ENCODE results near the gene PCSK7. TPM values are rescaled to one million over a fixed set of nuclear protein-coding genes. Genes with fewer than 3 reads are reported as not detected.
A peak's percentile ranks its signal among the peaks of the same experiment; 100 is the strongest.

The PCSK7 gene
- total and polyA plus RNA-seq, 2 experiments from 2014 or later, result 31.7 to 46.6 TPM

DNA sequence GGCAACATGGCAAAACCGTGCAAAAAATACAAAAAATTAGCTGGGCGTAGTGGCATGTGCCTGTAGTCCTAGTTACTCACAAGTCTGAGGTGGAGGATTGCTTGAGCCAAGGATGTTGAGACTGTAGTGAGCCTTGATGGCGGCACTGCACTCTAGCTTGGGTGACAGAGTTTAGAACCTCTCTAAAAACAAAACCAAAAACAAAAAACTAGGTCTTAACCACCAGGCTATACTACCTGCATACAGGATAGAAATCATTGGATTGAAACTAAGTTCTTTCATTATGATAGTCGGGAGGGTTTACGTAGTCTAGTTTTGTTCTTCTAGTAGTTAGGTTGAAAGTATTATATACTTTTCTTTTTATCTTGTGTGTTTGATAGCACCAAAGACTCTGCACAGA, 6.3 kb upstream of the PCSK7 start:
- no peaks in the 10 kb centered on the region for H3K9me3 ChIP-seq (ENCODE audit: low read depth)
- no peak for DNase-seq (ENCODE audit: low read depth in 1 of 2, low spot score in 1 of 2)
- TF ChIP-seq, protein P1, sequence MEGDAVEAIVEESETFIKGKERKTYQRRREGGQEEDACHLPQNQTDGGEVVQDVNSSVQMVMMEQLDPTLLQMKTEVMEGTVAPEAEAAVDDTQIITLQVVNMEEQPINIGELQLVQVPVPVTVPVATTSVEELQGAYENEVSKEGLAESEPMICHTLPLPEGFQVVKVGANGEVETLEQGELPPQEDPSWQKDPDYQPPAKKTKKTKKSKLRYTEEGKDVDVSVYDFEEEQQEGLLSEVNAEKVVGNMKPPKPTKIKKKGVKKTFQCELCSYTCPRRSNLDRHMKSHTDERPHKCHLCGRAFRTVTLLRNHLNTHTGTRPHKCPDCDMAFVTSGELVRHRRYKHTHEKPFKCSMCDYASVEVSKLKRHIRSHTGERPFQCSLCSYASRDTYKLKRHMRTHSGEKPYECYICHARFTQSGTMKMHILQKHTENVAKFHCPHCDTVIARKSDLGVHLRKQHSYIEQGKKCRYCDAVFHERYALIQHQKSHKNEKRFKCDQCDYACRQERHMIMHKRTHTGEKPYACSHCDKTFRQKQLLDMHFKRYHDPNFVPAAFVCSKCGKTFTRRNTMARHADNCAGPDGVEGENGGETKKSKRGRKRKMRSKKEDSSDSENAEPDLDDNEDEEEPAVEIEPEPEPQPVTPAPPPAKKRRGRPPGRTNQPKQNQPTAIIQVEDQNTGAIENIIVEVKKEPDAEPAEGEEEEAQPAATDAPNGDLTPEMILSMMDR (IDR thresholded peaks at IDR 0.05; ENCODE audit: low read depth, low read length), result no peak

DNA sequence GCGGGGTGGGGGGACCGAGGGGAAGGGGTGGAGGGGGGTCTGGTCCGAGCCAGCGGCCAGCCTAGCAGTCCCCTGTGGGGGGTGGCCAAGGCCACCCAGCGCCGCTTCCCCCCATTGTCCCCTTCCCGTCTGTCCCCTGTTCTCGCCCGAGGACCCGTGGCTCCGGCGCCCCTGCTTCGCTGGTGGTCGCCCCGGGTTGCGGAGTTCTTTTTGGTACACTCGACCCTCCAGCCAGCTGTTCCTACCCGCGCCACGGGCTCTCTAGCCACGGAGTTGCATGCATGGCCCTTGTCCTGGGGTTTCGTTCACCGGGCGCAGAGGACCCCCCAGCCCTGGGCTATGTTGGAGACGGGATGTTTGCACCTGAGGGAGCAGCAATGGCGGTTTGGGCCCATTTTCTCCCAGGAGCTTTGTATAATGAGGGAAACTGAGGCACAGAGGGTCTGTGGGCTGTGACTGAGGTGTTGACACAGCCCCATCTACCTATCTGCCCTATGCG, 1.1 kb upstream of the PCSK7 start:
- TF ChIP-seq, protein P1 (IDR thresholded peaks at IDR 0.05; ENCODE audit: low read depth, low read length), result no peak
- Histone ChIP-seq H3K4me3 (peak overlapping the region; percentile 99), H3K4me1 (ENCODE audit: low read depth) (no peaks in the 10 kb centered on the region), H3K36me3 (peaks cover 6% of the 10 kb centered on the region), H3K27ac (peak overlapping the region; percentile 88), H3K9me3 (ENCODE audit: low read depth) (no peaks in the 10 kb centered on the region), H3K27me3 (no peaks in the 10 kb centered on the region)
- peak in 1 of 2 donors; percentile 38 for DNase-seq (ENCODE audit: low read depth in 1 of 2, low spot score in 1 of 2)

More for the DNA sequence above, 6.3 kb upstream of the PCSK7 start:
- Histone ChIP-seq H3K27me3 (no peaks in the 10 kb centered on the region), H3K27ac (no peak overlapping the region), H3K36me3 (peaks cover 12% of the 10 kb centered on the region), H3K4me1 (ENCODE audit: low read depth) (no peaks in the 10 kb centered on the region), H3K4me3 (no peak overlapping the region)

DNA sequence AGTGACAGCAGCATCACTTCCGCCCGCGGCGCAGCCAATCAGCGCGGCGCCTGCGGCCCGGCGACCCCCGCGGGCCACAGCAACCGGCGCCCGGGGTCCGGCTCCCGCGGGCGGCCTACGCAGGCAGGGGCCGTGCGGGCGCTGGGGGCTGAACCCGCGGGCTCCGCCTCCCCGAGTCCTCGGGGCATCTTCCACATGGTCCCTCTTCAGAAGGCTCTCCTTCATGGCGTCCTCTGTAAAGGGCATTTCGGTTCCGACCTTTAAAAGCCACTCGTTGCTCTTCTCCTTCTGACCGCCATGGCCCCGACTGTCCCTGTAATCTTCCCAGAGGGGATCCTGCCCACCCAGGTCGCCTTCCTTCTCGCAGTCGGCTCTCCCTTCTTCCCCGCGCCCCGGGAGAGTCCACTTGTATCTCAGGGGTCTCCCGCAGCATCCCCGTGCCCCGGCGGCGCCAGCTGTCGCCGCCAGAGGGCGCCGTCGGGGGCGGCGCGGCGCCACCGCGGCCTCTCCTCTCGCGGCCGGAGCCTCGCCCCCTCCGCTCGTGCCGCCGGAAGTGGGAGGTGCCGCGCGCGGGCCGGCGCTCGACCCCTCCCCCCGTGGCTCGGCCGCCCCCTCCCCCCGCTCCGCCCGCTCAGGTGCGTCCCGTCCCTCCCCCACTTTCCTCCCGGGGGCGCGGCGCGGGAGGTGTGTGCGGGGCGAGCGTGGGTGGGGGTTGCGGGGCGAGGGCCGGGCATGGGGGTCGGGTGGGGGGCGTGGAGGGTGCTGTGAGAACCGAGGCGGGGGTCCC, 412 bp upstream of the PCSK7 start, which contains the start of gene RNF214:
RNF214 (plus strand) TSS at position 580 of the 787 bp plus-strand sequence. CDS start 1,602 bp downstream, outside the sequence.
- Histone ChIP-seq H3K9me3 (ENCODE audit: low read depth) (no peaks in the 10 kb centered on the region), H3K4me1 (ENCODE audit: low read depth) (no peaks in the 10 kb centered on the region), H3K27me3 (no peaks in the 10 kb centered on the region), H3K27ac (peak within 1 kb of the TSS; percentile 88), H3K36me3 (peaks cover 6% of the 10 kb centered on the region), H3K4me3 (peak within 1 kb of the TSS; percentile 99)
- DNase-seq (ENCODE audit: low read depth in 1 of 2, low spot score in 1 of 2), result peak; percentile 79 to 90
- TF ChIP-seq, protein P1 (IDR thresholded peaks at IDR 0.05; ENCODE audit: low read depth, low read length), result peak; percentile 69

DNA sequence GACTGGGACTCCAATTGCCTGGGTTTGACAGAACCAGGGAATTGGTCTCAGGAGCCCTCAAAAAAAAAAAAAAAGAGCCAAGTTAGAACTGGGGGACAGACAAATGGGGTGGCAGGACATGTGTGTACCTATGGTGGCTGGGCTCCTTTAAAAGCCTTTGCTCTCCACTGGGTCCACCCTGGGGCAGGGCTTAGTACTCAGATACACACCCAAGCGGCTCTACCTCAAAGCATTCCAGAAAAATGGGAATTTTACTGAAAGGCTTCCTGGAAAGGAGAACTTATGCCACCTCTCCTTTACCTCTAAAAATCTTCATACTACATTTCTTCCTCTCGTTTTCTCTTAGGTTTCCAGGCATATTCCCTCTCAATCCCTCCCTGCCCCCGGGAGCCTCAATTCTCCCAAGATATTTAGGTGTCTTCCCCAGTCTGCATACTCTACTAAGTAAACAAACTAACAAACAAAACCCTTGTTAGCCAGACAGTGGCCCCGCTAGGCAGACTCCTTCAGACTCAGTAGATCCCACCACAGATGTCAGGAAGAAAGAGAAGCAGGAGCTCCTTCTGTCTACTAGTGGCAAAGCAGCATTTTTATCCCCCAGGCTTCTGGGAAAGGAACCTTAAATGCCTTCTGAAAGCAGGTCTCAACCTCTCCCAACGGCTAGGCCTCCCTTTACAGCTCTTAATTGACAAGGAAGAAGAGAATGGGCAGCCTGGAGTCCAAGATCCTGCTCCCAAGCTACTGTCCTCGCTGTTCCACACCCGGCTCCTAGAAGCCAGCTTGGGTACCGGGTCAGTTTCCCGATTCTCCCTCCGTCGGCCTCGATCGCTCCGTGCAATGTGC, 653 bp downstream of the PCSK7 start:
- TF ChIP-seq, protein P1 (IDR thresholded peaks at IDR 0.05; ENCODE audit: low read depth, low read length), result no peak
- no peak for DNase-seq (ENCODE audit: low read depth in 1 of 2, low spot score in 1 of 2)

DNA sequence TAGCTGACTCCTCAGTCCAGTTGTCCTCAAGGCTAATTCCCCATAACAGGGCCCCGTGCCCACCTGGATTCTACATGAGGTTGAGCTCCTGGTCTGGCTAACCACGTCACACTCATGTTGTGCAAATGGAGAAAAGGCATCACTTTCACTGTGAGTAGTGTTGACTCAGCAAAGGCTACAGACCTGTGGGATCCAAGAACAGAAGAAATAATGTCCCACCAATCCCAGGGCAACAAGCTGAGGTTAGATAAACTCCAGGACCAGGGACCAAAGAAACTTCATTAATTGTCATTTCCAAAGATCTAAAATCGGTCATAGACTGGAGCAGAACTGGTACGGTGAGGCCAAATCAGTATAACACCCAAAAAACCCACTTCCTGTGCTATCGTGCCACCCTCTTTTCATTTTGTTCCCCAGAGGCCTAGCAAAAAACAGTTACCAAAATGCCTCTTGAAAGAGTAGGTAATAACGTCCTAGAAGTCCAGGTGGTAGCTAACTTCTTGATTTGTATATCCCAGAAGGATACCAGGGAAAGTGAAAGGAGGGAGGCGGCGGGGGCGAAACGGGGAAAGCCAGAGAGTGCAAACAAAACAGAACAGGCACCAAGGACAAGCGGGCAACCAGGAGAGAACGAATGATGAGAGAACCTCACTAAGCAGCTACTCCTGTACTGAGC, 1.4 kb downstream of the PCSK7 start:
- Histone ChIP-seq H3K4me1 (ENCODE audit: low read depth) (no peaks in the 10 kb centered on the region), H3K36me3 (peaks cover 9% of the 10 kb centered on the region), H3K9me3 (ENCODE audit: low read depth) (no peaks in the 10 kb centered on the region), H3K4me3 (no peak overlapping the region), H3K27ac (no peak overlapping the region), H3K27me3 (no peaks in the 10 kb centered on the region)
- TF ChIP-seq, protein P1 (IDR thresholded peaks at IDR 0.05; ENCODE audit: low read depth, low read length), result no peak
- peak in 1 of 2 donors; percentile 38 for DNase-seq (ENCODE audit: low read depth in 1 of 2, low spot score in 1 of 2)

More for the DNA sequence above, 653 bp downstream of the PCSK7 start:
- Histone ChIP-seq H3K9me3 (ENCODE audit: low read depth) (no peaks in the 10 kb centered on the region), H3K27ac (peak overlapping the region; percentile 88), H3K4me1 (ENCODE audit: low read depth) (no peaks in the 10 kb centered on the region), H3K27me3 (no peaks in the 10 kb centered on the region), H3K36me3 (peaks cover 9% of the 10 kb centered on the region), H3K4me3 (peak overlapping the region; percentile 99)
